DOHH2 (cell line): ENCODE results near the gene CHD3.

Experiments
- EZH2phosphoT487 ChIP-seq: fragments of 200-600 bp; sonication (generic); IDR thresholded peaks from 2 replicates; pipeline ENCODE4 v1.6.1; 2017; ENCODE audit warnings: borderline replicate concordance, mild to moderate bottlenecking, antibody characterized with exemption, low read length, moderate library complexity, mixed read lengths
- TF ChIP-seq, protein P1 (sequence below): fragments of 200-600 bp; sonication (generic); IDR thresholded peaks from one replicate; pipeline ENCODE4 v1.5.1; 2014; ENCODE audit warnings: antibody characterized with exemption, mild to moderate bottlenecking, low read depth, low read length; ENCODE audit not compliant: poor library complexity, severe bottlenecking

DNA sequence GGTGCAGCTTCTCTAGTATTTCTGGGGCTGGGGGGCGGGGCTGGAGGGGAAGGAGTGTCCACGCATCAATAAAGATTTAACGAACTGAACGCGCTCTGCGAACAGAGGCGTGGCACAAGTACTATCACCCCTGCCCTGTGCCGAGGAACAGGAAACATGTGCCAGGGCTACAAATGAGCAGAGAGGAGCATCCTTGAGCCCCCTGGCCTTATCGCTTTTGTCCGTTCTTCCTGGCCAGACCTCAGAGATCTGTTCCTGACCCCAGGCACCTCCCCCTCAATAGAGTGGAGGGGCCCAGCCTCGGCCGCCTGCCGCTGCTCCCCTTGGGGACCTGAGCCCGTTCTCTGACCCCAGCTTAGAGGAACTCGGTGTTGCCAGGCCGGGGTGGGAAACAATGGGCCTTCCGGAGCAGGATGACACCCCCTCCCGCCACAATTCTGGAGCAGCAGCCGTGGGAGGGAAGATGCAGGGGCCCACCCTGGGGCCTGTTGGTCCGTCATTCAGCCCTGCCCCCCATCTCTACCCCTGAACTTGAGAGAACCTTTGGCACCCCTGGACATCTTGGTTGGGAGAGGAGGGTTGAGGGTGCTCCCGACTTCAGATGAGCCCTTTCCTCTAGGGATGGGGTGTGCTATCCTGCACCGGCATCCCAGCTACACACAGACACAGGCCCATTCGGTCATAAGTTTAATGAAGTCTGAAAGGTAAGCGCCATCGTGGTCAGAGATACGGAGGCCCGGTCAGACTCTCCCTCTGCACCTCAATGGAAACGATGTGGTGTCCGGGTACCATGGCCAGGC lies 32.4 kb upstream of the CHD3 start:
- TF ChIP-seq, protein P1, sequence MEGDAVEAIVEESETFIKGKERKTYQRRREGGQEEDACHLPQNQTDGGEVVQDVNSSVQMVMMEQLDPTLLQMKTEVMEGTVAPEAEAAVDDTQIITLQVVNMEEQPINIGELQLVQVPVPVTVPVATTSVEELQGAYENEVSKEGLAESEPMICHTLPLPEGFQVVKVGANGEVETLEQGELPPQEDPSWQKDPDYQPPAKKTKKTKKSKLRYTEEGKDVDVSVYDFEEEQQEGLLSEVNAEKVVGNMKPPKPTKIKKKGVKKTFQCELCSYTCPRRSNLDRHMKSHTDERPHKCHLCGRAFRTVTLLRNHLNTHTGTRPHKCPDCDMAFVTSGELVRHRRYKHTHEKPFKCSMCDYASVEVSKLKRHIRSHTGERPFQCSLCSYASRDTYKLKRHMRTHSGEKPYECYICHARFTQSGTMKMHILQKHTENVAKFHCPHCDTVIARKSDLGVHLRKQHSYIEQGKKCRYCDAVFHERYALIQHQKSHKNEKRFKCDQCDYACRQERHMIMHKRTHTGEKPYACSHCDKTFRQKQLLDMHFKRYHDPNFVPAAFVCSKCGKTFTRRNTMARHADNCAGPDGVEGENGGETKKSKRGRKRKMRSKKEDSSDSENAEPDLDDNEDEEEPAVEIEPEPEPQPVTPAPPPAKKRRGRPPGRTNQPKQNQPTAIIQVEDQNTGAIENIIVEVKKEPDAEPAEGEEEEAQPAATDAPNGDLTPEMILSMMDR, result no peak
- no peak for TF ChIP-seq EZH2phosphoT487
